ENCODE data around the gene RNF121.

The RNF121 gene

DNA sequence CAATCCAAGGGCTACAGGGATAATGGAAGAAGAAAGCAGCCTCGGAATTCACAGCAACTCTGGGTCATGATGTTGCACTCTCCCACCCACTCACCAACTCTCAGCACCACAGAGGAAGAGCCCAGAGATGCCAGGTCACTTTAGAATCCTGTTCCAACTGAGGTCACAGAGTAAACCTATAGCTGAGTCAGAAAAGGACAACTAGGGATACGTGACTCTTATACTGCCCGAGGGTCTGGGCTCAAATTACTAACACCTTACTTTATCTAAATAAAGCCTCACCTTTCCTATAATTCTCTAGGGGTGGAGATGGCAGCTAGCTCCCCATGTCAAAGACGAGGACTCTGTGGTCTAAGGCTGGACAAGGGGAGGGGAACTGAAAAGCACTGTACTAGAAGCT lies 94.5 kb downstream of the RNF121 start:
- no peak overlapping the region for H3K4me3 ChIP-seq (ENCODE audit: low read depth, low read length)
- DNase-seq (ENCODE audit: low read depth): no peak
- TF ChIP-seq, protein P1, sequence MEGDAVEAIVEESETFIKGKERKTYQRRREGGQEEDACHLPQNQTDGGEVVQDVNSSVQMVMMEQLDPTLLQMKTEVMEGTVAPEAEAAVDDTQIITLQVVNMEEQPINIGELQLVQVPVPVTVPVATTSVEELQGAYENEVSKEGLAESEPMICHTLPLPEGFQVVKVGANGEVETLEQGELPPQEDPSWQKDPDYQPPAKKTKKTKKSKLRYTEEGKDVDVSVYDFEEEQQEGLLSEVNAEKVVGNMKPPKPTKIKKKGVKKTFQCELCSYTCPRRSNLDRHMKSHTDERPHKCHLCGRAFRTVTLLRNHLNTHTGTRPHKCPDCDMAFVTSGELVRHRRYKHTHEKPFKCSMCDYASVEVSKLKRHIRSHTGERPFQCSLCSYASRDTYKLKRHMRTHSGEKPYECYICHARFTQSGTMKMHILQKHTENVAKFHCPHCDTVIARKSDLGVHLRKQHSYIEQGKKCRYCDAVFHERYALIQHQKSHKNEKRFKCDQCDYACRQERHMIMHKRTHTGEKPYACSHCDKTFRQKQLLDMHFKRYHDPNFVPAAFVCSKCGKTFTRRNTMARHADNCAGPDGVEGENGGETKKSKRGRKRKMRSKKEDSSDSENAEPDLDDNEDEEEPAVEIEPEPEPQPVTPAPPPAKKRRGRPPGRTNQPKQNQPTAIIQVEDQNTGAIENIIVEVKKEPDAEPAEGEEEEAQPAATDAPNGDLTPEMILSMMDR (IDR thresholded peaks at IDR 0.05; ENCODE audit: low read depth, low read length, missing control alignments): no peak

DNA sequence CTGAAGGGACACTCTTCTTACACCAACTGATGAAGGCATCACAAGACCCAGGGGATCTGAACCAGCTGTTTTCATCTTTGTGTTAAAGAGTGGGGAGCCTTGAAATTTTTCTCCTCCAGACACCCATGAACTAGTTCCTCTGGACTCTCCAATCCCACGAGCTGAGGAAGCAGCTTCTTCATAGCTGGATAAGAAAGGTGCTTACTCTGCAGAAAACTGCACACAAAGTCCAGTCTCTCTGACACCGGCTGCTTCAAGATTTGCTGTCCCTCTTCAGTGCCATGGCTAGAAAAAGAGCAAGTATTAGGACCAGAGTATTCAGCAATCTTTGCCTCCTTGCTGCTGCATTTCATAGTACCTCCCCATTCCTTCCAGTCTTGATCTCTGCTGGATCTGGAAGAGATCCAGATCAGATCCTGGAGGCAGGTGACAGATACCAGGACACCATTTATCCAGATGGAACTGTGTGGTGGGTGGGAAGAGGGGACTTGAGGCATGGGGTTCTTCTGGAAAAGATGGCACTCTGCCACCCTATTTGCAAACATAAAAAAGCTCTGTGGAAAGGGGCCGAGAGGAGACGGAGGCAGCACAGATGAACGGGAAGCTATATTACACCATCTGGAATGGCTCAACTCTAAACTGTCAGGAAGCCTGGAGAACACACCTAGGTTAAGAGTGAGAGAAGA lies 95.4 kb downstream of the RNF121 start:
- DNase-seq (ENCODE audit: low read depth): no peak
- TF ChIP-seq, protein P1 (IDR thresholded peaks at IDR 0.05; ENCODE audit: low read depth, low read length, missing control alignments): no peak
- no peak overlapping the region for H3K4me3 ChIP-seq (ENCODE audit: low read depth, low read length)

DNA sequence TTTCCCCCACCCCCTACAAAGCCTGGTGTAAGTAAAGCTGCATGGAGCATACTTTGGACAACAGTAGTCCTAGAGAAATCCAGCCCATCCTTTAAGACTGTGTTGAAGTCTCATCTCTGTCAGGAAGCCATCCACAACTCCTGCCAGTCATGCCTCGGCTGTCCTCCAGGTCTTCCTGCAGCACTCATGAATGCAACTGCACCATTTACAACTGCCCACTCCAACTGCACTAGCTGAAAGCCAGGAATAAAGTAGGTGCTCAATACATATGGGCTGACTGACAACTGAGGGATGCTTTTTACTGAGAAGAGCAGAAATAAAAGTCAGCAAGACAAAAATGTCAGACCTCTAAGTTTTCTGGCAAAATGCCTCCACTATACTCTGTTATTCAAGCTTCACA lies 97.2 kb downstream of the RNF121 start:
- no peak overlapping the region for H3K4me3 ChIP-seq (ENCODE audit: low read depth, low read length)
- TF ChIP-seq, protein P1 (IDR thresholded peaks at IDR 0.05; ENCODE audit: low read depth, low read length, missing control alignments): no peak
- no peak for DNase-seq (ENCODE audit: low read depth)

DNA sequence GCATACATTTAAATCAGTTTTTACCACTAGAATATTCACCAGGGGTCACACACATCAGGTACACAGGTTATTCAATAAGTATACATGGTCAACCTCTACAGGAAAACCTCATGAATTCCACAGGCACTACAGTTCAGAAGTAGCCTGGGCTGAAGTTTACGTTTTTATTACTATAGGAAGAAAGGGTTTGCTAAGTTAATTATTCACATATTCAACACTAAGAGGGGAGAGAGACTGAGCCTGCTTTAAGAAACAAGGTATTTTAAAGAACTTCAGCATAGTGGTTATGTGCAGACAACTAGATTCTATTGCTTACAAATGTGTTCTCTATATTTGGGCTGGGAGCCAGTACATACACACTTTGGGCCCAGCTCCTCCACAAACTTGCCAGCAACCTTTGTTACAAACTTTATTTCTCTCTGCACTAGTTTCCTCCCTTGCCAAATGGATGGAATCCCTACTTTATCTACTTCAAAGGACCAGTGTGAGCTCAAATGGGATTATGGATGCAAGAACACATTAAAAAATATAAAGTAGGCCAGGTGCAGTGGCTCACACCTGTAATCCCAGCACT lies 101.7 kb downstream of the RNF121 start:
- TF ChIP-seq, protein P1 (IDR thresholded peaks at IDR 0.05; ENCODE audit: low read depth, low read length, missing control alignments): no peak
- no peak for DNase-seq (ENCODE audit: low read depth)
- H3K4me3 ChIP-seq (ENCODE audit: low read depth, low read length): no peak overlapping the region

DNA sequence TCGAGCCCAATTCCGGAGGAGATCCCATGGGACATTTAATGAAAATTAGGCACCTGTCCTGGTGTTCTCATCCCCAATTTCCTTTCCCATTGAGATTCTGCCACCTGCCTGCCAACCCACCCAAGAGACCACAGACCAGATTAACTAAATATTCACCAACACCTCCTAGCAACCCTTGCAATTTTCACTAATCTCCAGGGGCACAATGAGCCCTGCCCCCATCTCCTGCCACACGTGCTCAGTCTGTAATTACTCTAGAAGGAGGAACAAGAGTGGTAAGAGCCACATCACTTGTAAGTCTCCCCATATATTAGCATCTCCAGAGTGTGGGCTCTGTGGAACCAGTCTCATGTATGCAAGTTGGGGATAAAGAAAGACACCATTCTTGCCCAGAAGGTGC lies 107.8 kb downstream of the RNF121 start:
- no peak overlapping the region for H3K4me3 ChIP-seq (ENCODE audit: low read depth, low read length)
- TF ChIP-seq, protein P1 (IDR thresholded peaks at IDR 0.05; ENCODE audit: low read depth, low read length, missing control alignments): no peak
- no peak for DNase-seq (ENCODE audit: low read depth)

DNA sequence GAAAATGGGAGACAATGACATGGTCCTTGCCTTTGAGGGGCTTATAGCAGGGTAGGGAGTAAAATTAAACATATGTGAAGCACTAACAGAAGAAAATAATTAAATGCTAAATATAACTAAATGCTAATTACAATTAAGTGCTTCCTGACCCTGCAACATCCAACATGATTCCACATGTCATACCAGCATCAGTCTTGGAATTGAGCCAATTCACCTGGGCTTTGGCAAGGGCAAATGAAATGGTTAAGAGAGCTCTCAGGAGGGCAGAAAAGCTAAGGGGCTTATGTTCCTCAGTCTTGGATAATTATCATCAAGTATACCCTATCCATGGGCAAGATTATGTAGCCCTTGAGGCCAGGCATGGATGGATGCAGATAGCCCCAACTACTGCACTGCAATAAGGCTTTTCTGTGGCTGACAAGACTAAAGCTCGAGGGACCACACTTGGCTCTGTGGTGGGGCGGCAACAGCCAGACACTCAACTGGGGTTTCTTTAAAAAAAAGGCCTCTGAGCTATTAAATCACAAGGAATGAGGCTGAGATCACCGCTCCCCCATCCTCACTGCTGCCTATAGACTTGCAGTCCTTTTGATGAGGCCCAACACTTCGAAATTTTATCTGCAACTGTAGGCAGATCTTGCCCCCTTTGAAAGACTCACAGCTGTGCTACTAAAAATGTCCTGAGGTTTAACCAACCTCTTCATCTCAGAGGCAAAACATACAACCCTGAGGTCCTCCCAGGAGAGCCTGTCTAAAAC lies 108.9 kb downstream of the RNF121 start:
- TF ChIP-seq, protein P1 (IDR thresholded peaks at IDR 0.05; ENCODE audit: low read depth, low read length, missing control alignments): no peak
- H3K4me3 ChIP-seq (ENCODE audit: low read depth, low read length): no peak overlapping the region
- DNase-seq (ENCODE audit: low read depth): no peak
